Parathyroid adenoma (tissue), 2 donors: ENCODE results near the gene MYADML2.

Experiments used
- H2AFZ ChIP-seq: fragments of 300-600 bp; sonication (generic); one replicate; pipeline ENCODE4 v1.7.0; 2017; ENCODE audit warnings: antibody characterized with exemption, mild to moderate bottlenecking
- H3K27ac ChIP-seq: fragments of 300-600 bp; sonication (generic); one replicate; pipeline ENCODE4 v1.7.0; 2017
- H3K27me3 ChIP-seq: fragments of 300-600 bp; sonication (generic); one replicate; pipeline ENCODE4 v1.7.0; 2017; ENCODE audit warnings: low read length; ENCODE audit not compliant: control insufficient read depth, insufficient read depth
- H3K36me3 ChIP-seq: fragments of 300-600 bp; sonication (generic); one replicate; pipeline ENCODE4 v1.7.0; 2017; ENCODE audit warnings: low read length; ENCODE audit not compliant: control insufficient read depth, insufficient read depth
- H3K4me1 ChIP-seq: fragments of 300-600 bp; sonication (generic); one replicate; pipeline ENCODE4 v1.7.0; 2017; ENCODE audit warnings: control low read depth
- H3K4me2 ChIP-seq: fragments of 300-600 bp; sonication (generic); one replicate; pipeline ENCODE4 v1.7.0; 2017; ENCODE audit warnings: low read length
- H3K4me3 ChIP-seq: fragments of 300-600 bp; sonication (generic); one replicate; pipeline ENCODE4 v1.7.0; 2017; ENCODE audit warnings: low read depth, low read length
- H3K79me2 ChIP-seq: fragments of 300-600 bp; sonication (generic); one replicate; pipeline ENCODE4 v1.7.0; 2017; ENCODE audit warnings: control low read depth
- H3K9ac ChIP-seq: fragments of 300-600 bp; sonication (generic); one replicate; pipeline ENCODE4 v1.7.0; 2017; ENCODE audit warnings: mild to moderate bottlenecking
- H3K9me3 ChIP-seq: fragments of 300-600 bp; sonication (generic); one replicate; pipeline ENCODE4 v1.7.0; 2017; ENCODE audit warnings: low read length; ENCODE audit not compliant: control insufficient read depth
- TF ChIP-seq, protein P1 (sequence below): fragments of 300-600 bp; sonication (generic); IDR thresholded peaks from one replicate; pipeline ENCODE4 v1.7.0; 2017; ENCODE audit warnings: antibody characterized with exemption, mild to moderate bottlenecking
- donor health status: primary hyperparathyroidism.

Gene MYADML2

GRCh38 chr17:81947189-81947588 is at the start of gene MYADML2:
Gene MYADML2 (minus strand): TSS chr17:81947233. CDS start chr17:81941741, 5,492 bp downstream.
- no peak within 1 kb of the TSS for H2AFZ ChIP-seq
- H3K4me3 ChIP-seq: no peak within 1 kb of the TSS
- H3K4me2 ChIP-seq: no peak within 1 kb of the TSS
- TF ChIP-seq, protein P1, sequence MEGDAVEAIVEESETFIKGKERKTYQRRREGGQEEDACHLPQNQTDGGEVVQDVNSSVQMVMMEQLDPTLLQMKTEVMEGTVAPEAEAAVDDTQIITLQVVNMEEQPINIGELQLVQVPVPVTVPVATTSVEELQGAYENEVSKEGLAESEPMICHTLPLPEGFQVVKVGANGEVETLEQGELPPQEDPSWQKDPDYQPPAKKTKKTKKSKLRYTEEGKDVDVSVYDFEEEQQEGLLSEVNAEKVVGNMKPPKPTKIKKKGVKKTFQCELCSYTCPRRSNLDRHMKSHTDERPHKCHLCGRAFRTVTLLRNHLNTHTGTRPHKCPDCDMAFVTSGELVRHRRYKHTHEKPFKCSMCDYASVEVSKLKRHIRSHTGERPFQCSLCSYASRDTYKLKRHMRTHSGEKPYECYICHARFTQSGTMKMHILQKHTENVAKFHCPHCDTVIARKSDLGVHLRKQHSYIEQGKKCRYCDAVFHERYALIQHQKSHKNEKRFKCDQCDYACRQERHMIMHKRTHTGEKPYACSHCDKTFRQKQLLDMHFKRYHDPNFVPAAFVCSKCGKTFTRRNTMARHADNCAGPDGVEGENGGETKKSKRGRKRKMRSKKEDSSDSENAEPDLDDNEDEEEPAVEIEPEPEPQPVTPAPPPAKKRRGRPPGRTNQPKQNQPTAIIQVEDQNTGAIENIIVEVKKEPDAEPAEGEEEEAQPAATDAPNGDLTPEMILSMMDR: no peak
- no peaks in the 10 kb centered on the region for H3K9me3 ChIP-seq
- no peaks in the 10 kb centered on the region for H3K79me2 ChIP-seq
- no peaks in the 10 kb centered on the region for H3K27me3 ChIP-seq
- no peak within 1 kb of the TSS for H3K27ac ChIP-seq
- no peaks in the 10 kb centered on the region for H3K4me1 ChIP-seq
- H3K36me3 ChIP-seq: no peaks in the 10 kb centered on the region
- no peak within 1 kb of the TSS for H3K9ac ChIP-seq

- H3K4me1 ChIP-seq: peaks cover 19% of the 10 kb centered on the region
These were observed 49.3 kb upstream of the MYADML2 start for GRCh38 chr17:81996232-81996756.

GRCh38 chr17:81995463-81996231 is 48.6 kb upstream of the MYADML2 start:
- no peaks in the 10 kb centered on the region for H3K36me3 ChIP-seq
- no peak overlapping the region for H2AFZ ChIP-seq
- H3K4me1 ChIP-seq: peaks cover 23% of the 10 kb centered on the region
- no peak overlapping the region for H3K9ac ChIP-seq
- no peak overlapping the region for H3K27ac ChIP-seq
- peaks cover 33% of the 10 kb centered on the region for H3K79me2 ChIP-seq
- TF ChIP-seq, protein P1: no peak
- H3K4me3 ChIP-seq: no peak overlapping the region
- H3K4me2 ChIP-seq: no peak overlapping the region
- no peaks in the 10 kb centered on the region for H3K9me3 ChIP-seq
- no peaks in the 10 kb centered on the region for H3K27me3 ChIP-seq

More at GRCh38 chr17:81996232-81996756, 49.3 kb upstream of the MYADML2 start:
- no peaks in the 10 kb centered on the region for H3K36me3 ChIP-seq
- no peak overlapping the region for H3K9ac ChIP-seq
- H3K27ac ChIP-seq: no peak overlapping the region
- no peaks in the 10 kb centered on the region for H3K27me3 ChIP-seq
- H3K9me3 ChIP-seq: no peaks in the 10 kb centered on the region
- TF ChIP-seq, protein P1: no peak
- no peak overlapping the region for H3K4me2 ChIP-seq
- H2AFZ ChIP-seq: no peak overlapping the region
- H3K79me2 ChIP-seq: peaks cover 33% of the 10 kb centered on the region
- H3K4me3 ChIP-seq: no peak overlapping the region

- H3K4me1 ChIP-seq: peaks cover 23% of the 10 kb centered on the region
- H3K9ac ChIP-seq: no peak overlapping the region
- no peaks in the 10 kb centered on the region for H3K9me3 ChIP-seq
- H2AFZ ChIP-seq: no peak overlapping the region
- H3K27me3 ChIP-seq: no peaks in the 10 kb centered on the region
- H3K79me2 ChIP-seq: peaks cover 33% of the 10 kb centered on the region
- no peak overlapping the region for H3K27ac ChIP-seq
- no peaks in the 10 kb centered on the region for H3K36me3 ChIP-seq
- no peak overlapping the region for H3K4me3 ChIP-seq
- TF ChIP-seq, protein P1: no peak
- no peak overlapping the region for H3K4me2 ChIP-seq
These were observed 47.8 kb upstream of the MYADML2 start for GRCh38 chr17:81994593-81995462.
